Mesenchymal stem cell (in vitro differentiated cells and primary cell): Measurements from ENCODE around the gene RAB3B. TPM values are rescaled to one million over a fixed set of nuclear protein-coding genes. Genes with fewer than 3 reads are reported as not detected.

Source experiments
- DNase-seq: peaks from one replicate; pipeline ENCODE4 v3.0.0-alpha.2; 2013
- H2AFZ ChIP-seq: one replicate; pipeline ENCODE4 v1.6.1; 2013; ENCODE audit warnings: low read depth, mild to moderate bottlenecking, control low read depth, inconsistent platforms, low read length, moderate library complexity
- H2AK5ac ChIP-seq: 2 replicates; pipeline ENCODE4 v1.6.1; 2013; ENCODE audit warnings: low read length, moderate library complexity, mild to moderate bottlenecking, inconsistent platforms; ENCODE audit not compliant: severe bottlenecking
- H2BK120ac ChIP-seq: one replicate; pipeline ENCODE4 v1.6.1; 2013; ENCODE audit warnings: low read depth, mild to moderate bottlenecking, inconsistent platforms, low read length, moderate library complexity
- H2BK12ac ChIP-seq, 2 experiments: one replicate each; pipeline ENCODE4 v1.6.1; 2013; ENCODE audit warnings: inconsistent platforms in 2 of 2, low read length in 2 of 2, mild to moderate bottlenecking in 2 of 2, moderate library complexity in 2 of 2, control low read depth in 1 of 2
- H2BK15ac ChIP-seq: one replicate; pipeline ENCODE4 v1.6.1; 2013; ENCODE audit warnings: mild to moderate bottlenecking, low read depth, inconsistent platforms; ENCODE audit not compliant: poor library complexity, severe bottlenecking
- H2BK5ac ChIP-seq: 2 replicates; pipeline ENCODE4 v1.6.1; 2013; ENCODE audit warnings: low read depth, mild to moderate bottlenecking, low read length, control low read depth, inconsistent platforms; ENCODE audit not compliant: poor library complexity, severe bottlenecking
- H3K14ac ChIP-seq, 2 experiments: one replicate each; pipeline ENCODE4 v1.6.1; 2013; ENCODE audit warnings: inconsistent platforms in 2 of 2, low read length in 2 of 2, control low read depth in 1 of 2, mild to moderate bottlenecking in 1 of 2, moderate library complexity in 1 of 2
- H3K18ac ChIP-seq, 2 experiments: one replicate each; pipeline ENCODE4 v1.6.1; 2013; ENCODE audit warnings: inconsistent platforms in 2 of 2, low read length in 2 of 2, control low read depth in 1 of 2, low read depth in 1 of 2, mild to moderate bottlenecking in 1 of 2
- H3K23ac ChIP-seq, 2 experiments: one replicate each; pipeline ENCODE4 v1.6.1; 2013; ENCODE audit warnings: inconsistent platforms in 2 of 2, low read length in 2 of 2, mild to moderate bottlenecking in 2 of 2, moderate library complexity in 2 of 2, control low read depth in 1 of 2
- H3K27ac ChIP-seq: 2 replicates; pipeline ENCODE4 v1.5.1; 2013; ENCODE audit warnings: mild to moderate bottlenecking, moderate library complexity, low read length, control low read depth, inconsistent platforms; ENCODE audit not compliant: poor library complexity, severe bottlenecking
- H3K27me3 ChIP-seq, 2 experiments: 2 replicates each; pipeline versions ENCODE4 v1.6.1 to v1.7.0; 2013; ENCODE audit warnings: low read length in 2 of 2, mild to moderate bottlenecking in 2 of 2, moderate library complexity in 2 of 2, control low read depth in 1 of 2, inconsistent platforms in 1 of 2; ENCODE audit not compliant: control insufficient read depth in 1 of 2, insufficient read depth in 1 of 2
- H3K36me3 ChIP-seq, 2 experiments: 2 replicates each; pipeline versions ENCODE4 v1.6.1 to v1.7.0; 2013; ENCODE audit warnings: low read length in 2 of 2, control low read depth in 1 of 2, inconsistent platforms in 1 of 2, low read depth in 1 of 2, mild to moderate bottlenecking in 1 of 2; ENCODE audit not compliant: insufficient read depth in 2 of 2, control insufficient read depth in 1 of 2
- H3K4ac ChIP-seq, 2 experiments: one replicate each; pipeline ENCODE4 v1.6.1; 2013; ENCODE audit warnings: inconsistent platforms in 2 of 2, low read length in 2 of 2, mild to moderate bottlenecking in 2 of 2, moderate library complexity in 2 of 2, control low read depth in 1 of 2, low read depth in 1 of 2
- H3K4me1 ChIP-seq: 2 replicates; pipeline ENCODE4 v1.6.1; 2013; ENCODE audit warnings: low read depth, low read length, control low read depth; ENCODE audit not compliant: control insufficient read depth, insufficient read depth
- H3K4me2 ChIP-seq: 2 replicates; pipeline ENCODE4 v1.6.1; 2013; ENCODE audit warnings: low read length, mild to moderate bottlenecking, inconsistent platforms; ENCODE audit not compliant: poor library complexity, severe bottlenecking
- H3K4me3 ChIP-seq, 2 experiments: 2 replicates each; pipeline versions ENCODE4 v1.5.1 to v1.7.0; 2013; ENCODE audit warnings: low read length in 2 of 2, mild to moderate bottlenecking in 2 of 2, control low read depth in 1 of 2, low read depth in 1 of 2; ENCODE audit not compliant: insufficient read depth in 1 of 2
- H3K79me1 ChIP-seq: replicated peaks from 2 replicates; pipeline ENCODE4 v1.6.1; 2013; ENCODE audit warnings: mild to moderate bottlenecking, control low read depth, low read length, inconsistent platforms; ENCODE audit not compliant: poor library complexity, severe bottlenecking
- H3K9ac ChIP-seq: 2 replicates; pipeline ENCODE4 v1.7.0; 2013; ENCODE audit warnings: mild to moderate bottlenecking, low read length, moderate library complexity
- H3K9me3 ChIP-seq: 2 replicates; pipeline ENCODE4 v1.7.0; 2013; ENCODE audit warnings: mild to moderate bottlenecking, low read length; ENCODE audit not compliant: control insufficient read depth
- H4K8ac ChIP-seq: one replicate; pipeline ENCODE4 v1.6.1; 2013; ENCODE audit warnings: inconsistent platforms, mild to moderate bottlenecking, low read length, moderate library complexity
- H4K91ac ChIP-seq: one replicate; pipeline ENCODE4 v1.6.1; 2013; ENCODE audit warnings: mild to moderate bottlenecking, low read length, inconsistent platforms
- WGBS: methylation state at CpG from one replicate; pipeline ENCODE4 v1.1.7; 2013; ENCODE audit warnings: mixed read lengths; 5-methylcytosine and 5-hydroxymethylcytosine counted together
- polyA plus RNA-seq, 2 experiments: library from polyadenylated mRNA; stranded (reverse); fragments of 200-250 nt; gene quantifications; one replicate each; pipeline ENCODE4 v1.2.3, GENCODE V29; 2013

RAB3B gene
- polyA plus RNA-seq (2013, experiment 1 of 2): 5.2 TPM
- 4.9 TPM for polyA plus RNA-seq (2013, experiment 2 of 2)

- H2BK15ac ChIP-seq: peak within 1 kb of the TSS; percentile 78
- no peak within 1 kb of the TSS for H2AFZ ChIP-seq
- H3K4me1 ChIP-seq: peaks cover 13% of the 10 kb centered on the region
- peak within 1 kb of the TSS in 1 of 2 experiments; percentile 39 for H3K14ac ChIP-seq
- no peak within 1 kb of the TSS for H2AK5ac ChIP-seq
- H4K91ac ChIP-seq: no peak within 1 kb of the TSS
- under 1% methylated on average over 38 of the region's 46 CpGs for WGBS
- peak within 1 kb of the TSS; percentile 31 to 46 for H3K18ac ChIP-seq
- no peaks in the 10 kb centered on the region for H3K36me3 ChIP-seq
- no peak within 1 kb of the TSS for H3K9ac ChIP-seq
- peak within 1 kb of the TSS; percentile 75 for H3K4me2 ChIP-seq
- no peak within 1 kb of the TSS for H2BK12ac ChIP-seq
- no peaks in the 10 kb centered on the region for H3K9me3 ChIP-seq
- H2BK120ac ChIP-seq: no peak within 1 kb of the TSS
- peak; percentile 62 for DNase-seq
- peak within 1 kb of the TSS; percentile 74 to 95 for H3K4me3 ChIP-seq
- H4K8ac ChIP-seq: peak within 1 kb of the TSS; percentile 20
- no peak within 1 kb of the TSS for H3K4ac ChIP-seq
- H2BK5ac ChIP-seq: peak within 1 kb of the TSS; percentile 58
- peaks cover 4 to 28% of the 10 kb centered on the region in 2 experiments for H3K27me3 ChIP-seq
- H3K27ac ChIP-seq: no peak within 1 kb of the TSS
- H3K79me1 ChIP-seq: peaks cover 15% of the 10 kb centered on the region
- peak within 1 kb of the TSS in 1 of 2 experiments; percentile 76 for H3K23ac ChIP-seq
Measured at GRCh38 chr1:51990478-51990965, at the start of gene RAB3B. TSS of gene RAB3B (minus strand) at chr1:51990700. CDS start at chr1:51977117, 13,583 bp downstream.

GRCh38 chr1:52037909-52038308 is 47.4 kb upstream of the RAB3B start:
- Histone ChIP-seq H3K36me3 (peaks cover 14 to 52% of the 10 kb centered on the region in 2 experiments), H4K91ac (no peak overlapping the region), H2BK120ac (no peak overlapping the region), H3K4ac (no peak overlapping the region), H2BK15ac (no peak overlapping the region), H4K8ac (no peak overlapping the region), H3K27me3 (no peaks in the 10 kb centered on the region), H3K9ac (no peak overlapping the region), H2BK12ac (no peak overlapping the region), H3K18ac (no peak overlapping the region), H3K4me2 (no peak overlapping the region), H3K4me3 (no peak overlapping the region), H3K27ac (no peak overlapping the region), H3K9me3 (no peaks in the 10 kb centered on the region), H3K23ac (no peak overlapping the region), H2AK5ac (no peak overlapping the region), H3K79me1 (peaks cover 11% of the 10 kb centered on the region), H2BK5ac (no peak overlapping the region), H3K4me1 (no peaks in the 10 kb centered on the region), H2AFZ (no peak overlapping the region), H3K14ac (no peak overlapping the region)
- DNase-seq: no peak
- WGBS: 100% methylated on average over 1 of the region's 1 CpG

- peak; percentile 85 for DNase-seq
- H3K27me3 ChIP-seq: no peaks in the 10 kb centered on the region
- H3K18ac ChIP-seq: no peak overlapping the region
- H2AK5ac ChIP-seq: no peak overlapping the region
- no peaks in the 10 kb centered on the region for H3K9me3 ChIP-seq
- H2BK12ac ChIP-seq: no peak overlapping the region
- 69% methylated on average over 5 of the region's 5 CpGs for WGBS
- peaks cover 11% of the 10 kb centered on the region for H3K79me1 ChIP-seq
- no peak overlapping the region for H3K4ac ChIP-seq
- no peak overlapping the region for H3K14ac ChIP-seq
- H3K4me2 ChIP-seq: no peak overlapping the region
- no peak overlapping the region for H3K23ac ChIP-seq
- no peak overlapping the region for H2AFZ ChIP-seq
- no peak overlapping the region for H3K27ac ChIP-seq
- no peak overlapping the region for H3K4me3 ChIP-seq
- no peak overlapping the region for H2BK15ac ChIP-seq
- H4K91ac ChIP-seq: no peak overlapping the region
- no peak overlapping the region for H4K8ac ChIP-seq
- H2BK5ac ChIP-seq: no peak overlapping the region
- H3K4me1 ChIP-seq: no peaks in the 10 kb centered on the region
- peaks cover 14 to 52% of the 10 kb centered on the region in 2 experiments for H3K36me3 ChIP-seq
- no peak overlapping the region for H2BK120ac ChIP-seq
- H3K9ac ChIP-seq: no peak overlapping the region
Measured at GRCh38 chr1:52037402-52037814, 46.9 kb upstream of the RAB3B start.

- Histone ChIP-seq H3K27me3 (no peaks in the 10 kb centered on the region), H2AFZ (no peak overlapping the region), H3K4me3 (peak overlapping the region in 1 of 2 experiments; percentile 91), H2BK5ac (no peak overlapping the region), H2BK15ac (no peak overlapping the region), H4K91ac (no peak overlapping the region), H2BK12ac (no peak overlapping the region), H3K14ac (no peak overlapping the region), H3K36me3 (peaks cover 4 to 44% of the 10 kb centered on the region in 2 experiments), H3K23ac (no peak overlapping the region), H2BK120ac (no peak overlapping the region), H3K27ac (peak overlapping the region; percentile 75), H2AK5ac (no peak overlapping the region), H4K8ac (no peak overlapping the region), H3K9ac (peak overlapping the region; percentile 97), H3K9me3 (no peaks in the 10 kb centered on the region), H3K4me2 (peak overlapping the region; percentile 14), H3K4ac (no peak overlapping the region), H3K18ac (no peak overlapping the region), H3K79me1 (peaks cover 7% of the 10 kb centered on the region), H3K4me1 (peaks cover 4% of the 10 kb centered on the region)
- 100% methylated on average over 2 of the region's 2 CpGs for WGBS
- no peak for DNase-seq
Measured at GRCh38 chr1:52034050-52034384, 43.5 kb upstream of the RAB3B start.
